SKM-1 (cell line): ENCODE results near the gene RABL3.
"Not testable (repeated sequence)": the region's sequence is repeated elsewhere in the genome, so short reads cannot be mapped to it uniquely, and the experiment has no call there.

Source experiments
- DNase-seq: peaks from one replicate; lab custom pipeline; 2025; ENCODE audit not compliant: unreplicated experiment; lab: John Stamatoyannopoulos, UW

Gene RABL3

GRCh38 chr3:120745466-120745865 lies 3.1 kb upstream of the RABL3 start:
- no peak for DNase-seq

GRCh38 chr3:120743556-120744195 lies 1.4 kb upstream of the RABL3 start:
- no peak for DNase-seq

- no peak for DNase-seq
Measured at GRCh38 chr3:120742849-120743365, 591 bp upstream of the RABL3 start.

- DNase-seq: no peak
Measured at GRCh38 chr3:120741837-120742197, 499 bp downstream of the RABL3 start.

- DNase-seq: no peak
Measured at GRCh38 chr3:120741320-120741719, 996 bp downstream of the RABL3 start.

DNA sequence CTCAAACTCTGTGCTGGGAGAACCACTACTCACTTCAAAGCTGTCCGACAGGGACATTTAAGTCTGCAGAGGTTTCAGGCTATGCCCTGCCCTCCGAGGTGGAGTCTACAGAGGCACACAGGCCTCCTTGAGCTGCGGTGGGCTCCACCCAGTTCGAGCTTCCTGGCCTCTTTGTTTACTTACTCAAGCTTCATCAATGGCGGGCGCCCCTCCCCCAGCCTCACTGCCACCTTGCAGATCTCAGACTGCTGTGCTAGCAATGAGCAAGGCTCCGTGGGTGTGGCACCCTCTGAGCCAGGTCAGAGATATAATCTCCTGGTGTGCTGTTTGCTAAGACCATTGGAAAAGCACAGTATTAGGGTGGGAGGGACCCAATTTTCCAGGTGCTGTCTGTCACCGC lies 4.3 kb downstream of the RABL3 start:
- DNase-seq: not testable (repeated sequence)

DNA sequence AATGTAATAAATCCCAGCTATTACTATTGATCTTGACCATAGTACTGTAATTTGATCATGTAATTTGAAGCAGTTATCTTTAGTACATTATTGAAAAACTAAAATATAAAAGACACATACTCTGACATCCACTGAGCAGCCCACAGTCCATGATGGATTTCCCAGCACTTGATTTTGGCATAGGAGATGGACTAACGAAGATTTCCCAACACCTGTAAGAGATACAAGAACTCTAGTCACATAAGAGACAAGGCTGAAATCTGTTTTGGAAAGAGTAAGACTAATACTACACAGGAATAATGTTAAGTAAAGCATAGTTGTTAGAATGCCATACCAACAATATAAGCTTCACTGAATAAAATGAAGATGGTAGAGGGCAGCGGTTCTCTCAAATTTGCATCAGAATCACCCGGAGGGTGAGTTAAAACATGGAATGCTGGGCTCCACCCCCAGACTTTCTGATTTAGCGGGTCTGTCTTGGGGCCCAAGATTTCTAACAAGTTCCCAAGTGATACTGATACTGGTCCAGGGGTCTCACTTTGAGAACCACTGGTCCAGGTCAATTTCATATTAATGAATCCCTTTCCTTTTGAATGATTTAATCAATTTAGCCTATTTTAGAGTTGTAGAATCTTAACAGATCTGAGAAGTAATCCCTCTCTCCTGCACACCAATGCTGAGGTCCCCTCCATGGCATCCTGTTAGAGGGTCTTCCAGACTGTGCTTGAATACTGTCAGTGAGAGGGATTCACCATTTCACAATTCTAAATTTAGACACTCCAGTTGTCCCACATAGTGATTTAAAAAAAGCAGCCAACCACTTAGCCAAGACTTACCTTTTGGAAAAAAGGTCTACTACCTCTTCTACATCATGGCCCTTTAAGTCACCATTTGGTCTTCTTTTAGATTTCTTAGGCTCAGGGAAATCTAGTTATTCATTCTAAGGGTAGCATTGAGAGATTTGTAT lies 11.5 kb downstream of the RABL3 start:
- DNase-seq: no peak

DNA sequence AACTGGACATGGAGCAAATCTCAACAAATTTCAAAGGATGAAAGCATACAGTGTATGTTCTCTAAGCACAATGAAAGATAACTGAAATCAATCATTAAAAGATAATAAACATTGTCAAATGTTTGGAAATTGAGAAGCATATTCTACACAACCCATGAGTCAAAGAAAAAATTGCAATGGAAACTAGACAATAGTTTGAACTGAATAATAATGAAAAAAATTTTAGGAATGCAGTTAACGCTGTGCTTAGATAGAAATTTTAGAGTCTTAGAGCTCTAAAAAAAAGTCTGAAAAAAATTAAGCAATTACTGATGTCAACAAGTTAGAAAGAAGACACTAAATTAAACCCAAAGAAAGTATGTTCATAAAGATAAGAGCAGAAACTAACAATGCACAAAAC lies 15.5 kb downstream of the RABL3 start:
- DNase-seq: no peak

- not testable (repeated sequence) for DNase-seq
Measured at GRCh38 chr3:120719167-120719834, 23.0 kb downstream of the RABL3 start.

- no peak for DNase-seq
Measured at GRCh38 chr3:120713262-120713661, 29.1 kb downstream of the RABL3 start.

GRCh38 chr3:120710369-120710768 lies 31.9 kb downstream of the RABL3 start:
- no peak for DNase-seq

GRCh38 chr3:120708408-120708807 lies 33.9 kb downstream of the RABL3 start:
- DNase-seq: no peak

GRCh38 chr3:120706950-120707349 lies 35.4 kb downstream of the RABL3 start:
- DNase-seq: no peak

- DNase-seq: no peak
Measured at GRCh38 chr3:120705884-120706582, 36.3 kb downstream of the RABL3 start.

- no peak for DNase-seq
Measured at GRCh38 chr3:120699333-120699732, 43.0 kb downstream of the RABL3 start.

DNA sequence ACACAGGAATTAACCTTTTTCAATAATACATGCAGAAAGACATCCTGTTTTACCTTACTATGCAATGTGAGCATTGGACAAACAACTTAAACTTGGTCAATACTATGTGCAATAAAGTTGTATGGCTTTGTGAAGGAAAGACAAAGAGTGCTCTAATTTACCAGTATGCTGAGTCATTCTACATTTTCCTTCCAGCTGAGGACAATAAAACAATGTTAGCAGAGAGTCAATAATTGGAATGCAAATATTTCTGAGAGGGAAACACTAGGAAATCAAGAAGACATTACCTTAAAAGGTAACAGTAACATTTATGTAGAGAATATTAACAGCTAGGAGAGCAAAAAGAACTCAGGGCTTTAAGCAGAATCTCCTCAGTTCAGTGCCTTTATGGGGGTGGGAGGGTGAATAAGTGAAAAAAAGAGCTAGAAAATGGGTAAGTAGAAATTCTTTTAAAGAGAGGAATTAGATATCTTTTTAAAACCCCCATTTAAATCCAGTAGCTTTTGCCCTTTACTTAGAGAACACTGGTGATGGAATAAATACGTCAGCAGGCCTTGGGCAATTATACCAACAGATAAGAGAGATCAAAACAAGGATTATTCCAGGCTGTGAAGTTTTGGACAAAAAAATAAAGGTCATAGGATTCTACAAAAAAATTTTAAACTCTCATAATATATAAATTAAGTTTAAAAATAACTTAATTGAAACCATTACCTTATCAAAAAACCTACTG lies 48.7 kb downstream of the RABL3 start:
- no peak for DNase-seq

DNA sequence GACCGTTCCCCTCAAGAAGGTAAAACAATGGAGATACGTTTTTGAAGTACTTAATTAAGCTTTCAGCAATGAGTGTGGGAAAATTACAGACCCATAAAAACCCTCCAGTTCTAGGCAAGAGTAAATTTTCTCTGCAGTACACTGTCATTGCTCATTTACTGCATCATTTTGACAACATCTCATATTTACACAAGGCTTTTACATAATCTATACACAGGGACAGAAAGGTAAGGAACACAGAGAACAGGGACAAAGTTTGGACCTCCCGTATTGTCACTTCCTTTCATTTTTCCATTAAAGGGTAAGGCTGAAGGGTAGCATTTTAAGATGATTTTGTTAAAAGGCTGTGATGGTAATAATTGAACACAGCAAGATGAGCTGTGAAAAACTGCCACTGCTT lies 52.9 kb downstream of the RABL3 start:
- no peak for DNase-seq

DNA sequence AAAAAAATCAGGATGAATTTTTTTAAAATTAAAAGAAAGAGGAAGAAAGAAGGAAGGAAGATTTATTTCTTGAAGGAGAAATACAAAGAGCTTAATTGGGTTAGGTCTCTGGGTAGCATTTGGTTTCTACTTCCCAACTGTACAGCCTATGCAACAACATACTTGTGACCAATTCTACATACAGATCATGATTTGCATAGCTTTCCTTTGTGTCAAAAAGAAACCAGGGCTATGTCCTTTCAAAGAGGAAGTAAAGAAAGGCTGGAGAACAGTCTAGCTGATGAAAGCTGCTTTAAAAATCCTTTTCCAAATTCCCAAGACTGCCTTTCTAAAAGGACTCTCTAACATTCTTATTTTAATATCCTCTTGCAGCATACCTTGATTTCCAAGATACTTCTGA lies 54.2 kb downstream of the RABL3 start:
- no peak for DNase-seq

- no peak for DNase-seq
Measured at GRCh38 chr3:120685411-120685810, 56.9 kb downstream of the RABL3 start.

DNA sequence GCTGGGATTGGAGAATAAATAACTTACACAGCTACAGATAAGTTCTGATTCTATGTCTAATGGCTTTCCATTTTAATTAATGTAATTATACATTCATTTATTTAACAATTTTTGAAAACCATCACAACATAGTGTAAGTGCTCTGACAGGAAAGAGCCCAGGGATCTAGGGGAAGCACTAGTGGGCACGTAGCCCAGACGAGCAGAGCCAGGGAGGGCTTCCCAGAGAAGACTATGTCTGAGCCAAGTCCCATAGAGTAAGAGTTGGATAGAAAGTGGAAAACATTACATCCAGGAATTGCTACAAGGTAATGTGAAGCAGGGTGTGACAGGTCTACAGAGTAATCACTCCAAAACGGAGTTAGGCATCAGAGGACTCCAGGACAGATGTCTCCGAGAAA lies 57.4 kb downstream of the RABL3 start:
- no peak for DNase-seq
